HUES48 (cell line): ENCODE results near the gene VGLL3.
"Not testable (repeated sequence)": the region's sequence is repeated elsewhere in the genome, so short reads cannot be mapped to it uniquely, and the experiment has no call there.

Experiments
- H3K27ac ChIP-seq: one replicate; pipeline ENCODE4 v1.7.0; 2013; ENCODE audit warnings: low read depth, low read length, inconsistent platforms
- H3K27me3 ChIP-seq: 2 replicates; pipeline ENCODE4 v1.6.1; 2013; ENCODE audit warnings: mild to moderate bottlenecking, low read length; ENCODE audit not compliant: control insufficient read depth, insufficient read depth
- H3K36me3 ChIP-seq: 2 replicates; pipeline ENCODE4 v1.6.1; 2013; ENCODE audit warnings: low read length; ENCODE audit not compliant: control insufficient read depth, insufficient read depth
- H3K4me1 ChIP-seq: 2 replicates; pipeline ENCODE4 v1.6.1; 2013; ENCODE audit warnings: mild to moderate bottlenecking, low read length; ENCODE audit not compliant: control insufficient read depth, insufficient read depth
- H3K4me3 ChIP-seq: 2 replicates; pipeline ENCODE4 v1.5.1; 2013; ENCODE audit warnings: mild to moderate bottlenecking, low read depth, low read length
- H3K9ac ChIP-seq: 2 replicates; pipeline ENCODE4 v1.6.1; 2013; ENCODE audit warnings: mild to moderate bottlenecking, low read depth, low read length, moderate library complexity
- H3K9me3 ChIP-seq: 2 replicates; pipeline ENCODE4 v1.6.1; 2013; ENCODE audit warnings: low read length; ENCODE audit not compliant: control insufficient read depth, insufficient read depth

VGLL3 gene

DNA sequence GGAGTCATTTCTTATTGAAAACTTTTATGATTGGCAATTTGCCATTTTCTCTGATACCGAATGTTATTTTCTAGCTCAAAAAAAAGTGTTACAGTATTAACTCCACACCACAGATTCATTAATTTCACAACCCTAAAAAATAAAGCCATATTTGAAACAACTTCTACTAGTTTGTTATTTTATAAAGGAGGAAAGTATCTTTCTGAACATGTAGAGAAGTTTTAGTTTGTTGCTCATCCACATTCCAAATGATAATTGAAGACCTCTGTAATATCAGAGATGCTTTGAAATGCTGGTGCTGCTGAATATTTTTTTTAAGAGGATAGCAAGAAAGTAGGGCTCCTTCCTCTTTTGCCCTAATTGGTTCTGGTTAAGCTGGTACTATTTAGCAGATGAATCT, 1.9 kb downstream of the VGLL3 start:
- Histone ChIP-seq H3K9me3 (no peaks in the 10 kb centered on the region), H3K4me3 (peak overlapping the region; percentile 62; the same call in 1 of the 2 replicates), H3K9ac (no peak overlapping the region), H3K4me1 (peaks cover 13% of the 10 kb centered on the region), H3K27me3 (peaks cover 19% of the 10 kb centered on the region), H3K36me3 (no peaks in the 10 kb centered on the region), H3K27ac (no peak overlapping the region)

DNA sequence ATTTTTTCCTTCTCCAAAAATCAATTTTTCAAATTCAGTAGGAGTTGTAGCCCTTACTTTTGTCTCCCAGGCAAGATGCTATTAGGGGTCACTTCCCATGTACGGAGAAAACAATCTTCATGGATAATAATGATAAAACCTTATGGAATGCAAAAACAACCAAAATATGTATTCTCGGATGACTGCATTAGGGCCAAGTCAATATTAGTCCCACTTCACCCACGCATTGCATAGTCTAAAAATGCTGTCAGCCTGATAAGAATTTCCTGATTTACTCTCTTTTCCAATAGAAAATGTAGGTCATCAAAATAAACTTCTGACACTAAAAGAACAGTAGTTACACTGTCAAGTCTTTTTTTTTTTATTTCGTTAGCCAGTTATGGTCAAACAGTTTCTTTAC, 2.7 kb downstream of the VGLL3 start:
- Histone ChIP-seq H3K4me3 (no peak overlapping the region), H3K27me3 (peaks cover 19% of the 10 kb centered on the region), H3K36me3 (no peaks in the 10 kb centered on the region), H3K4me1 (peaks cover 9% of the 10 kb centered on the region), H3K9ac (no peak overlapping the region), H3K9me3 (no peaks in the 10 kb centered on the region), H3K27ac (no peak overlapping the region)

- Histone ChIP-seq H3K4me3 (no peak overlapping the region), H3K36me3 (no peaks in the 10 kb centered on the region), H3K4me1 (peaks cover 9% of the 10 kb centered on the region), H3K9ac (no peak overlapping the region), H3K9me3 (no peaks in the 10 kb centered on the region), H3K27ac (no peak overlapping the region), H3K27me3 (peaks cover 19% of the 10 kb centered on the region)
Observed at GRCh38 chr3:86987421-86987715, 3.6 kb downstream of the VGLL3 start.

- Histone ChIP-seq H3K9ac (no peak overlapping the region), H3K9me3 (no peaks in the 10 kb centered on the region), H3K36me3 (no peaks in the 10 kb centered on the region), H3K4me1 (peaks cover 9% of the 10 kb centered on the region), H3K4me3 (no peak overlapping the region), H3K27me3 (peaks cover 19% of the 10 kb centered on the region), H3K27ac (no peak overlapping the region)
Observed at GRCh38 chr3:86986671-86987420, 4.1 kb downstream of the VGLL3 start.

DNA sequence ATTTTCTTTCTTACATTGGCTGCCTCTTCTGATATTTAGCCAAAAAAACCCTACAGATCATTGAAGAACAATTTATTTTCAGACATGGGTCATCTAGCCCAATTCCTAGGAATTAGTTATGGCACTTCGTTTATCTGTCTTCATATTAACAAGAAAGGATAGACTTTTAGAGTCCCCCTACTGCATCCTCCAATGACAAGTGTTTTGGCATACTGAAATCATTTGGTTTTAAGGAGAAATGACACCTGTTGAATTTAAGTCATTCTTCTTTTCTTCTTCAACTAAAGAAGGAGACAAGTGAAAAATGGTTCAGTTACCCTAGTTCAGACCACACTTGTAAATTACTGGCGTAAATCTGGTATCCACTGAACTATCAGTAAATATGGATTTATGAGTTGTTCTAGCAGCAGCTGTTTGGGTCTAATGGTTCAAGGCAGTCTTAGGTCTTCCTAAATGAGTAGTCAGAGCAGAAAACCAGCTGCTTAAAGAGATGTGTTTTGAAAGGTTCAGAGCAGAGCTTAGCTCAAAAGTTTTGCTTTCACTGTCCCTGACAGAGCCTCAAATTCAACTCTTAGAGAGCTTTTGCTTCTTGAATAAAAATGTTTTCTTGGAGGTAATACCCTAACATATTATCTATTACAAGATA, 5.6 kb downstream of the VGLL3 start:
- Histone ChIP-seq H3K4me1 (peaks cover 4% of the 10 kb centered on the region), H3K4me3 (no peak overlapping the region), H3K27me3 (peaks cover 17% of the 10 kb centered on the region), H3K36me3 (no peaks in the 10 kb centered on the region), H3K9me3 (no peaks in the 10 kb centered on the region), H3K27ac (no peak overlapping the region), H3K9ac (no peak overlapping the region)

DNA sequence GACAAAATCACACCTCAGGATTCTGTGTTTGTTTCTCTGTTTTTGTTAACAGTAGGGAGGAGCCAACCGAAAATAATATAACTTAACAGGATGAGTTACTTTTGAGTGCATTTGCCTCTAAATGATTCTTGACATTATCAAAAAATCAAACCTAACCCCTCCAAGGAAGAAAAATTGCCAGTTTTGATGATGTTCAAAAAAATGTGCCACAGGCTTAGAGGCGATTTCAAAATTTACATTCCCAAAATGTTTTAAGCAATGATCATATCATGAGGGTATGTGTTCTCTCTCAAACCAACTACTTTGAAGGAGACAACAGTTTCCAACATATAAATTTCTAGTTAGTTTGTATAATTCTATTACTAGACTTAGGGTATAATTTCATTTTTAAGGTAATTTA, 6.7 kb downstream of the VGLL3 start:
- no peak overlapping the region for H3K9ac ChIP-seq
- no peaks in the 10 kb centered on the region for H3K9me3 ChIP-seq
- H3K4me1 ChIP-seq = no peaks in the 10 kb centered on the region; the same call in 1 of the 2 replicates
- H3K4me3 ChIP-seq = no peak overlapping the region
- H3K36me3 ChIP-seq = no peaks in the 10 kb centered on the region
- peaks cover 6% of the 10 kb centered on the region for H3K27me3 ChIP-seq
- H3K27ac ChIP-seq = no peak overlapping the region

GRCh38 chr3:86982883-86983282, 8.1 kb downstream of the VGLL3 start:
- no peaks in the 10 kb centered on the region for H3K9me3 ChIP-seq
- no peak overlapping the region for H3K27ac ChIP-seq
- H3K4me1 ChIP-seq = no peaks in the 10 kb centered on the region
- H3K36me3 ChIP-seq = no peaks in the 10 kb centered on the region
- H3K27me3 ChIP-seq = no peaks in the 10 kb centered on the region
- no peak overlapping the region for H3K4me3 ChIP-seq
- no peak overlapping the region for H3K9ac ChIP-seq

- Histone ChIP-seq H3K36me3 (no peaks in the 10 kb centered on the region), H3K9ac (no peak overlapping the region), H3K9me3 (no peaks in the 10 kb centered on the region), H3K4me3 (no peak overlapping the region), H3K4me1 (no peaks in the 10 kb centered on the region), H3K27me3 (no peaks in the 10 kb centered on the region), H3K27ac (no peak overlapping the region)
Observed at GRCh38 chr3:86978111-86978551, 12.8 kb downstream of the VGLL3 start.

DNA sequence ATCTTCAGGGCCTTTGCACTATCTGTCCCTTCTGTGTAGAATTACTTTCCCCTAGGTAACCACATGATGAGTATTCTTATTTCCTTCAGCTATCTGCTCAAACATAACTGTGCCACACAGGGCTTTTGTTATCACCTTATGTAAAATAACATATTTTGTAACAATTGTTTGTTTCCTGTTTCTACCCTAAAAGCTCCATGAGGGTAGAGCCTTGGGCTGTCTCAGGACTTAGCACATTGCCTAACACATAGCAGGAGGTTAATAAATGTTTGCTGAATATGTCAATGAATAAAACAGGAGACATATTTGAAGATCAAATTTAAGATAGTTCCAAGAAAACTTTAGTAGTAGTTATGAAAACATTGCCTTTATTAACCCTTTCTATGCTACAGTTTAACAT, 14.7 kb downstream of the VGLL3 start:
- Histone ChIP-seq H3K9me3 (no peaks in the 10 kb centered on the region), H3K27ac (no peak overlapping the region), H3K4me1 (no peaks in the 10 kb centered on the region), H3K4me3 (no peak overlapping the region), H3K9ac (no peak overlapping the region), H3K36me3 (no peaks in the 10 kb centered on the region), H3K27me3 (no peaks in the 10 kb centered on the region)

DNA sequence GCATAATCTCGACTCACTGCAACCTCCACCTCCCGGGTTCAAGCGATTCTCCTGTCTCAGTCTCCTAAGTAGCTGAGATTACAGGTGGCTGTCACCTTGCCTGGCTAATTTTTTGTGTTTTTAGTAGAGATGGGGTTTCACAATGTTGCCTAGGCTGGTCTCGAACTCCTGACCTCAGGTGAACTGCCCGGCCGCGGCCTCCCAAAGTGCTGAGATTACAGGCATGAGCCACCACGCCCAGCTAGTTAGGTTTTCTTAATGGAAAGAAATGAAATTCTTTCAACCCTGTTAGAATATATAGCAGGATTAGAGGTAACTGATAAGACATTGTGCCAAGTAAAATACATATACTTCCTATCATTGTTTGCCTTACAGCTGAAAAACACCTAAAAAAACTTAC, 16.8 kb downstream of the VGLL3 start:
- H3K4me1 ChIP-seq, H3K36me3 ChIP-seq, H3K27ac ChIP-seq: not testable (repeated sequence)

GRCh38 chr3:86973440-86973839, 17.5 kb downstream of the VGLL3 start:
- no peaks in the 10 kb centered on the region for H3K27me3 ChIP-seq
- no peak overlapping the region for H3K4me3 ChIP-seq
- H3K9me3 ChIP-seq = no peaks in the 10 kb centered on the region
- H3K27ac ChIP-seq = no peak overlapping the region
- no peaks in the 10 kb centered on the region for H3K36me3 ChIP-seq
- H3K9ac ChIP-seq = no peak overlapping the region
- H3K4me1 ChIP-seq = no peaks in the 10 kb centered on the region

More for the DNA sequence above, 16.8 kb downstream of the VGLL3 start:
- not testable (repeated sequence) for H3K9me3 ChIP-seq, H3K4me3 ChIP-seq, H3K27me3 ChIP-seq, H3K9ac ChIP-seq
